ENCODE data around the gene EPHA6. TPM values are rescaled to one million over a fixed set of nuclear protein-coding genes. Genes with fewer than 3 reads are reported as not detected.
"Not testable (repeated sequence)": the region's sequence is repeated elsewhere in the genome, so short reads cannot be mapped to it uniquely, and the experiment has no call there.

The EPHA6 gene
- total RNA-seq, 1 donor from 2014 or later: 219 TPM

DNA sequence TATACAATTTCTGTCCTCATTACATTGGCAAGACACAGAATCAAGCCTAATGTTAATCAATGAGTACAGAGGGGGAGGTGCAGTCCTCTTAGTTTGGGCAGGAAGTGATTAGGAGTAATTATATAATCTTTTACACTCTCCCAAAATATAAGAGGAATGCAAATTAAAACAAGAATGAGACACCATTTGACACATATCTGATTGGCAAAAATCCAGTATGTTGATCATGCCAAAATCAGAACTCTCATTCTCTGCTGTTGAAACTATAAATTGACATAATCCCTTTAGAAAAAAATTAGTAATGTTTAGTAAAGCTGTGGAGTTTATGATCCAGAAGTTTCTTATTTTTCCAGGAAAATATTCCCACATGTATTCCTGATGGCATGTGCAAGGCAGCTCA, 373.4 kb downstream of the EPHA6 start:
- no peak for DNase-seq

DNA sequence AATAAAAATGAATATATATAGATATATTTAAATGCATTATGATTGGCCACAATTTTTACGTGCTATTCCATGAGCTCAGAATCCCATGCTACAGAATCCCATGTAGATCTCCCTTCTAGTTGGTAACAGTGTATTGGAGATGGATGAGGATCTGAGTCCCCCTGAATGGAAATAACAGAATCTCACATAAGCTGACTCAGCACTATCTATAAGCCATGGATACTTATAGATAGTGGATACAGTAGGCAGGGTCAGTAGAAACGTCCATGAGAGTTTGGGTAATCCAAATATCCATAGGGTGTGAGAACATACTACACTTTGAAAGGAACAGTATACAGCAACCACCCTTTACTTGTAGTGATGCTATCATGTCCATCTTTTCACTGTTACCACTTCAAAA, 375.4 kb downstream of the EPHA6 start:
- no peak for DNase-seq

DNA sequence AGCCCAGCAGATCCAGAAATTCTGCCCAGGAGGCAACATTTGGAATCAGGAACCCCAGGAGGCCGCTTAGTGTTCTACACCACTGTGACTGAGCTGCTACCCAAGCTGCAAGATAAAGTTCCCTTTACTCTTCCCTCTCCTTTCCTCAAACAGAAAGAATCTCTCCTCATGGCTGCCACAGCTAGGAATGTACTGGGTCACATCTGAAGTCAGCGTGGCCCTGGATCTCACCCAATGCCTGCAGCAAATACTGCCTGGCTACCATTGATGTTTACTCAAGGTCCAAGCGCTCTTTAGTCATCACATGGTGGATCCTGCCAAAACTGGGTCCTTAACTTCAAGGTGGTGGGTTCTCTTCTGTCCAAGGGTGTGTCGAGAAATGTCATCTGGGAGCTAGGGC, 382.7 kb downstream of the EPHA6 start:
- DNase-seq: no peak

DNA sequence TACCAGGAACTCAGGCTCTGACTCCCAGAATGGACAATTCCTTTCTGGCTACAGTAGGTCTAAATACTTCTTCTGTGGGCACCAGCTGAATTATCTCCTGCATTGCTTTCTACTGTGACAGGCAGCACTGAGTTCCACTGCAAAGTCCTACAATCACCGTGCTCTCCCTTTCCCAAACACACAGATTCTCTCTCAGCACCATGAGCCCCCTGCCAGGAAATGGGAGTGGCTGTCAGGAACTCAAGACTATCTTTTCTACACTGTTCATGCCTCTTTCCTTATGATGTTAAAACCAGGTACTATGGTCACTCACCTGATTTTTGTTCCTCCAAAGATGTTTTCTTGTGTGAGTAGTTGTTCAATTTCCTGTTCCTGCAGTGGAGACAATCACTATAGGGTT, 383.4 kb downstream of the EPHA6 start:
- DNase-seq: no peak

DNA sequence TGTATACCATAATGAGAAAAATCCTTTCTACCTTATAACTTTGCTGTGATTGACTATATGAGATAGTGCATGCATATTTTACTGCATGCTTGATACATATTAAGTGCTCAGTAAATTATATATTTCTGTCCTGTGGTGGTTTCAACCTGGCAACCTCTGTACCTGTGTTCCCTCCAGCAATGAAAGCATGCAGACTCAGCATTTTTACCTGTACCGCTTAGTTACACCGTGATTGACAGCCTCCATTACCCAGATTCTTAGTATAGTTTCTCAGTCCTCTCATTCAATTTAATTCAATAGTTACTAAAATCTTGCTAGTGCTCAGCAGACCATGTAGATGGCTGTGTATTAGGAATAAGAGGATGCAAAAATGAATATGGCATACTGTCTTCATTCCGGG, 386.0 kb downstream of the EPHA6 start:
- DNase-seq: no peak

DNA sequence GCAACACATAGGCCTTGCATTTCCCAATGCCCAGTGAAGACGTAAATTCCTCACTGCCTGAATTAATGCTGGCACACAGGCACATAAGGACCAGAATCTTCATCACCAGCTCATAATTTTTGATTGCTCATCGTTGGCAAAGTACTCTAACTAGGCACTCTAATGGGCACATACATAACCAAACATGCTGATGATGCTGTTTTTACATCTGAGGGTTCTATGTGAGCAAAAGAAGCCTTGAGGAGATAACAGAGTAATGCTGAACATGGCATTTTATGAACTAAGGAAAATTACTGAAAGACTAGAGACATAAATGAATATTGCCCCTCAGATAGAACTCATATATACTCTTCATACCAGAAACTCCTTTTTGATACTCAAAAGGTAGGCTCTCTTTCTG, 387.4 kb downstream of the EPHA6 start:
- DNase-seq: no peak

DNA sequence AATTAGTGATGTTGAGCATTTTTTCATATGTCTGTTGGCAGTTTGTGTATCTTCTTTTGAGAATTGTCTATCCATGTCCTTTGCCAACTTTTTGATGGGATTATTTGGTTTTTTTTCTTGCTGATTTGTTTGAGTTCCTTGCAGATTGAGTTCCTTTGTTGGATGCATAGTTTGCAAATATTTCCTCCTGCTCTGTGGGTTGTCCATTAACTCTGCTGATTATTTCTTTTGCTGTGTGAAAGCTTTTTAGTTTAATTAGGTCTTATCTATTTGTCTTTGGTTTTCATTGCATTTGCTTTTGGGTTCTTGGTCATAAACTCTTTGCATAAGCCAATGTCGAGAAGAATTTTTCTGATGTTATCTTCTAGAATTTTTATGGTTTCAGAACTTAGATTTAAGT, 414.6 kb downstream of the EPHA6 start:
- DNase-seq: no peak

DNA sequence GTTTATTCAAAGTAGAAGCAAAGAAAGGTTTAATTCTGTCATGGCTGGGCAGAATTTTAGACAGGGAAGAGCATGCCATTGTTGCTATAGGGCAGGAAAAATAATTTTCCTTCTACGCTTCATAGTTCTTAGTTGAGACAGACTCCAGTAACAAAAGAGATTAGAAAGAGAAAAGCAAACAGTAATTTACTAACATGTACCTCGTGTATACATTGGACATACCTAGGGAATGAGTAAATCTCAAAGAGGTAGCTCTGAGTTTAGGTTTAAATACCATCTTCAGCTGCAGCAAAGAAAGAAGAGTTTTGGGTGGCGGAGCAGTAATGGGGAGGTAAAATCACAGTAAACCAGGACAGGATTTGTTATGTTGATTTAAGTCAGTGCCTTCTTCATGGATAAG, 416.1 kb downstream of the EPHA6 start:
- DNase-seq: no peak

DNA sequence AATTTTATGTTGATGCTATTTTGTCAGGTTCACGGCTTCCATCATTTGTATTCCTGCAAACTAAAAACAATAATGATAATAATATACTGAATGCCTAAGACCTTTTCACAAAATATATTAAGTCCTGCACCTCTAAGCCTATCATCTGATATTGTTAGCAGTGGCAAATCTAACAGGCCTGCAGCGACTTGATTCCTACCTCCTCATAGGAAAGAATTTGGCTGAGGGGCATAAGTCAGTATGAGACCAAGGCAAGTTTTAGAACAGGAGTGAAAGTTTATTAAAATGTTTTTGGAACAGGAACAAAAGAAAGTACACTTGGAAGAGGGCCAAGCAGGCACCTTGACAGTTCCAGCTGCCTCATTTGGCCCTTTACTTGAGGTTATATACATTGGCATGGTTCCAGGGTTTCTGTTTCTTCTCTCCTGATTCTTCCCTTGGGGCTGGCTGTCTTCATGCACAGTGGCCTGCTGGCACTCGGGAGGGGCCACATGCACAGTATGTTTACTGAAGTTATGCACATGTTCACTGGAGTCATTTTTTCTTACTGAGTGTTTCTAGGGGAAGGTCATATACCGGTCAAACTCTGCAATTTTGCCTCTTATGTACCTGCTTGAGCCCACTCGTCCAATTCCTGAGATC, 418.1 kb downstream of the EPHA6 start:
- DNase-seq: no peak

DNA sequence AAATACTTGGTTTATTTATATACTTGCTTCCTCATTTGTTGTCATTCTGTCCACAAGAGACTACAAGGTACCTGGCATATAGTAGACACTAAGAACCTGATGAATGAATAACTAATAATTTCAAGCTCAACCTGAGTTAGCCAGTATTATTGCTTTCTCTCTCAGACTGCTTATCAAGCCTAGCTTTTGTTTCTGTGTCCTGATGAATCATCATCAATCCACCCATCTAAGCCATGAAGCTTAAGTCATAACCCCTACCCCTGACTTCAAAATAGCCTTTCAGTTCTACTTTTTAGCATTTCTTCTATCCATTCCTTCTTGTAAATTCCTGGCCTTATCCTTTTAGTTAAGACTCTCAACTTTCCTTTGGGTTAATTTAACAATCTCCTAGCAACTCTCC, 420.8 kb downstream of the EPHA6 start:
- no peak for DNase-seq

DNA sequence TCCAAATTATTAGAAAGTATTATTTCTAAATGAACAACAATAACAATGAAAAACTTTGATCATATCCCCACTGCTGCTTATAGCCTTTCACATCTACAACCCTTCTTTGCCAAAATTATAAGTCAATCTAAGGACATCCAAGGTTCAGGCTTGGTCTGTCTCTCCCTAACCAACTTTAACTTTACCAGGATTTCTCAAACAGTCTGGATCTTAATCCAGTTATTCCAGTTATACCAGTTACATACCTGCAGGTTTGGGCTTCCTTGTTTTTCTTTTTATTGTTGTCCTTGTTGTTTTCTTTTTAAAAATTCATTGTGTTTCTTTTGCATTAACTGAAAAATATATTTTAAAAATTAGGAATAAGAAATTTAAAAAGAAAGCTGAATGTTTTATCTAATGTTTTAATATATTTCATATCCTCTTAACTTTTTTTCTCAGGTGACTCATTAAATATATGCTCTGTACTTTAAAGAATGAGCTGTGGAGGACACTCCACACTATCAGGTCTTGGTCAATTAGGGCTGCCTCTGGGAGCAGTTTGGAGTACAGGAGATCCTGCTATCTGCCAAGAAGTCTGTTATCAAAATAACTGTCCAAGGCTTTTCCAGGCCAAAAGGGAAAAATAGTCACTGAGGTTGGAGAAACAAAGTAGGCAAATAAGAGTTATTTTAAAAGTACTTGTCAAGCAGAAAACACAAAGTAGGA, 421.4 kb downstream of the EPHA6 start:
- no peak for DNase-seq

DNA sequence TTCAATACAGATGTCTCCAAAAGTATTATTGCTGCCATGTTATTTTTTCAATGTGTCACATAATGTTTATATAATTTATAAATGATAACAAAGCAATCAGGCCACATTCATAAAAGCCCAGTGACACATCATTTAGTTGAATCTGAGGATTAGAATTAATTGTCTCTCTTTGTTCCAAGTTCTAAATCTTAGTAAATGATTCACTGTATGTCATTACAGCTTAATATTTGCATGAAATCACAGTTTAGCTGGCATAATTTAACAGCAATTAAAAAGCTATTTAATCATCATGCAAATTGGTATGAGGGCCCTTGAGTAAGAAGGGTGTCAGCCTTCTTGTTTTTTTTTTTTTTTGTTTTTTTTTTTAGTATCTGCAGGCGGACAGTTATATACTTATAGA, 427.0 kb downstream of the EPHA6 start:
- no peak for DNase-seq

DNA sequence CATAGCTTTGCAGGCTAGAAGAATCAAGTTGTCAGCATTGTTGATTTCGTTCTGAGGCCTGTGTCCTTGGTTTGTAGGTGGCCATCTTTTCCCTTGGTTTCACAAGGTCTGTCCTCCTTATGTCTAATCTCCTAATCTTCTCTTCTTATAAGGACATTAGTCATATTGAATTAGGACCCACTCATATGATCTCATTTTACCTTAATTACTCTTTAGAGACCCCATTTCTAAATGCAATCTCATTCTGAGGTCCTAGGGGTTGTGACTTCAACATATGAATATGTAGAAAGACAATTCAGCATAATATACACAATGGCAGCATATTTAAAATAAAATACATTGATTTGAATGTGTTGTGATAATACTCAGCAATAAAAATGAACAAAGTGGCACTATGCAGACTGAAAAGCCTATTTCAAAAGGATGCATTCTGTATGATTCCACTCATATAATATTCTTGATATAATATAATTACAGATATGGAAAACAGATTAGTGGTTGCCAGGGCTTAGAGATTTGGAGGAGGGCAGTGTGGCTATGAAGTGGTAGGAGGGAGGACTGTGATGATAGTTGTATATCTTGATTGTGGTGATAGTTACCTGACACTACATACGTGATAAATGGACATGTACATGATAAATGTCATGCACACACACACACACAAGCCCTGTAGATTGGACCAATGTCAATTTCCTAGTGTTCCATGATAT, 431.0 kb downstream of the EPHA6 start:
- DNase-seq: no peak

DNA sequence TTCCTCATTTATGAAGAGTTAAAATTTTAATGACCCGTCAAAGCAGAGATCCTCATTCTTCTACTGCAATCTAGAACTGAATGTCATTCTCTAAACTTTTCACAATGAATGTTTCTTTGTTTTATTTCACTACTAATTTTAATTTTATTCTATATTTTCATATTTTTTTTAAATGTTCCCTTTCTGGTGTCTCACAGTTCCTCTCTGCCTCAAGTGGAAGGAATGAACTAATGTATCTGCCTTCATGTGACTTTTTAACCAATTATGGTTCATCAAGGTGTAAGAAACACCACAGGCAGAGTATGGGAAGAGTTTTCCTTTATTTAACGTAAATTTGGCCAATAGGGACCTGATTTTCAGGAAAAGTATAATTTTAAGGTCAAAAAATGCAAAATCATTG, 441.7 kb downstream of the EPHA6 start:
- no peak for DNase-seq

DNA sequence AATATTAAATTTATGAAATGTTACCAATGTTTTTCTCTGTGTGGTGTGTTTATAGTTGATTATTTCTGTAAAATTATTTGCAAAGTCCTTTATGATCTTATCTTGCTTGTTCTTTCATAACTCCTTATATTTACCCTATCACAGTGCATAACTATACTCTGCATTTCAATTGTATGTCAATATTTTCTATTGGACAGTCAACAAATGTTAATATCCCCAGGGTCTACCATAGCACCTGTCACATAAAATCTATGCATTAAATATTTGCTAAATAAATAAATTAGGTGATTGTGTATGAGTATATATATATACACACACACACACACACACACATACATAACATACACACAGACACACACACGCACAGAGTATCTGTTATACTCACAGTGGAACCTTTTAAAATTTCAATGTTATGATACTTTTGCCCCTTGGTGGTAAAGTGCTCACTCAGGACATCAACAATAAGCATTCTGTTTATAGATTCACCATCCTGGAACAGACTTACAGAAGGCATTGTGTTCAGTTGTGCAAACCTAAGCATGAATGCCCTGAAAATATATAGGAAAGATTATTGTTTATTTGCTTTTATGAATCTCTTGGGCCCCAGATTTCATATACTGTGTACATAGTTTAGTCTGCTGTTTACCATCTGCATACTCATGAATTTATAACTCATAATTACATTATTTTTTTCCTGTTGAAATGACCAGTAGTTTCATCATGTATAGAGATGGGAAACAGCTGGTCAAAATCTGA, 443.7 kb downstream of the EPHA6 start:
- no peak for DNase-seq

DNA sequence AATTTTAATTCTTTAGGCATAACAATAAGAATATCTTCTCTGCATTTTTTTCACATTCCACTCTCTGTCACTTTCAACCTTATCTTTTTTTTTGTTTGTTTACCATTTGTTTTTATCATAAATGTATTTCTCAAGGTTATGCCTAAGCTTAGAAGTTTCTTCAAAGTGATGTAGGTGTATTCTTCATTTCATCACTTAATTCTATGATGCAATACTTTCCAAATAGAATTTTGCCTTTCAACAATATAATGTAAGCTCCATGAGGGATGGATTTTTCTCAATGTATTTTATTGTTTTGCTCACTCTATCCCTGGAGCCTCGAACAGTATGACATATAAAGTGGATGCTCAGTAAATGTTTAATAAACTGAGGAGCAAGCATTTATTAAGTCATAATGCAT, 444.9 kb downstream of the EPHA6 start:
- no peak for DNase-seq

DNA sequence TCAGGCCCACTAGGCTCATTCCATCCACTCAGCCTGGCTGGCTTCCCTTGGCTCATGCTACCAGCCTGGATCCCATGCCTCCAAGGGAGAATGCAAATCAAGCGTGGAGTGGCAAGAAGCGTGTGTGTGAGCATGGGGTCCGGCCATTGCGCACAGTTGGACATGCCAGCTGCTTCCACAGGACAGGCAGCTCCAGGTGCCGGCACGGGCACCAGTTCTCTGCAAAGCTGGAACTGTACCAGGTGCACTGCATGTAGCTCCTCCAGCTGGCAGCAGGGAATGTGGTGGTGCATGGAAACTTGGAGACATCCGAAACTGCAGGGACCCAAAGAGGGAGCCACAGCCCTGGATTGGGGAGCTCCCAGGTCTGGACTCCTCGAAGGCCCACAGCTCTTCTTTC, 449.8 kb downstream of the EPHA6 start:
- DNase-seq: no peak

DNA sequence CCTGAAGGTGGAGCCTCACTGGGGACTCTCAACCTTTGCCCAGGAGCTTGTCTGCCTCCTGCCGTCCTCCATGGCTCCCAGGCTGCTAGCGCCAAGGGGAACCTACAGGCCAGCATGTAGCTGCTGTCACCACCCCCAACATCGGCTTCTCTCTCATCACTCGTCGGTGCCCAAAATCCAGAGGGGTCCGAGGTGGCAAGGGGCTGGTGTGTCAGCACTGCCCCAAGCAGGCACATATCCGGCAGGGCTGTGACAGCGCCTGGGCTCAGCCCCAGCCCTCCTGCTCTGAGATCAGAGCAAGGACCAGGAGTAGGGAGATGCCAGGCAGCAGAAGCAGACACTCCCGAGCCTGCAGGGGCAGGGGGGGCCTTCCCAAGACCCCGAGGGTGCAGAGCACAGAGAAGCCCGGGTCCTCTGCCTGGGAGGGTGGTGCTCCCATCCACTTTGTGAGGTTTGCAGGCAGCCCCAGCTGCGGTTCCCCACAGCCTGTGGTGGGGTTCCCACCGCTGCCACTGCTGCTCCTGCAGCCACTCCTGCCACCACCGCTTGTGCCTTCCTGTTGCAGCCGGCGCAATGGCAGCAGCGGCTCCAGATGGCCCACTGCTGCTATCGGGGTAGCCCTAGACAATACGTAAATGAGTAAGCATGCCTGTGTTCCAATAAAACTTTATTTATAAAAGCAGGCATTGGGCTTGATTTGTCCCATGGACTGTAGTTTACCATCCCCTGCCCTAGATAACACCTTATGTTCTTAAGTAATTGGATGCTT, 451.0 kb downstream of the EPHA6 start:
- no peak for DNase-seq

DNA sequence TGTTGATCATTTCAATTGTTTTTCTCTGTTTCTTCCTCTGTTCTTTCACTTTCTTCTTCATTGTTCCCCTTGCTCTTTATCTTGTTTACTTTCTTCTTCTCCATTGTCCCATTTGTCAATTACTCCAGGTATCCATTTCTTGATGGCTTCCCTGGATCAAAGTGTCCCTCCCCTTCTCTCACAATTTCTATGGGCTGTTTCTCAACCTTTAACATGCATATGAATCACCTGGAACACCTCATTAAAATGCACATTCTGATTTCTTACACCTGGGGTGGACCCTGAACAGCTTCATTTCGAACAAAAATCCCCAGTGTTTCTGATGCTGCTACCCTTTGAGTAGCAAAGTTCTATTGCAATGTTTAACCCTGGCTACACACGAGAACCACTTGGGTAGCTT, 454.8 kb downstream of the EPHA6 start:
- DNase-seq: no peak

DNA sequence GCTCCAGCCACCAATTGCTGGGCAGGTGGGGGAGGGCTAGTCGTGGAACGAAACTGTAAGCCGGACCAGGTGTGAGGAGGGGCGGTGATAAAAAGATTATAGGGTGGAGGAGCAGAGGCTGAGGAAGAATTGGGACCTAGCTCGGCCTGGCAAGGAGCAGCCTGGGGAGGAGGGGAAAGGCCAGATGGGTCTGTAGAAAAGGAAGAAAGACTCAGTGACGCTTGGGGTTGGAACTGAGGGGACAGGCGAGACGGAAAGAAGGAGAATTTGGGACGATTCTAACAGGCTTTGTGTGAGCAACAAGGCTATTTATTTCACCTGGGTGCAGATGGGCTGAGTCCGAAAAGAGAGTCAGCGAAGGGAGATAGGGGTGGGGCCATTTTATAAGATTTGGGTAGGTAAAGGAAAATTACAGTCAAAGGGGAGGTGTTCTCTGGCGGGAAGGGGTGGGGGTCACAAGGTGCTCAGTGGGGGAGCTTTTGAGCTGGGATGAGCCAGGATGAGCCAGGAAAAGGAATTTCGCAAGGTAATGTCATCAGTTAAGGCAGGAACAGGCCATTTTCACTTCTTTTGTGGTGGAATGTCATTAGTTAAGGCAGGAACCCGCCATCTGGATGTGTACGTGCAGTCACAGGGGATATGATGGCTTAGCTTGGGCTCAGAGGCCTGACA, 462.6 kb downstream of the EPHA6 start:
- not testable (repeated sequence) for DNase-seq

DNA sequence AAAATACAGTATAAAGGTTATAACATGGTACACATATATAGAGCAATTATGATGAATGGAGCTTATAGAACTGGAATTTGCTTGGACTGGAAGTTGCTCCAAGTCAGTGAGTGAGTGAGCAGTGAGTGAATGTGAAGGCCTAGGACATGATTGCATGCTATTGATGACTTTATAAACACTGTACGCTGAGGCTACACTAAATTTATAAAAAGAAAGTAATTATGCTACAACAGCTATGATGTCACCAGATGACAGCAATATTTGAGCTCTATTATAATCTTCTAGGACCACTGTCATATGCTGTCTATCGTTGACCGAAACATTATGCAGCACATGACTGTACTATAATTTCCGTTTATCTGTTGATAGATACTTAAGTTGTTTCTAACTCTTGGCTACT, 463.3 kb downstream of the EPHA6 start:
- no peak for DNase-seq

DNA sequence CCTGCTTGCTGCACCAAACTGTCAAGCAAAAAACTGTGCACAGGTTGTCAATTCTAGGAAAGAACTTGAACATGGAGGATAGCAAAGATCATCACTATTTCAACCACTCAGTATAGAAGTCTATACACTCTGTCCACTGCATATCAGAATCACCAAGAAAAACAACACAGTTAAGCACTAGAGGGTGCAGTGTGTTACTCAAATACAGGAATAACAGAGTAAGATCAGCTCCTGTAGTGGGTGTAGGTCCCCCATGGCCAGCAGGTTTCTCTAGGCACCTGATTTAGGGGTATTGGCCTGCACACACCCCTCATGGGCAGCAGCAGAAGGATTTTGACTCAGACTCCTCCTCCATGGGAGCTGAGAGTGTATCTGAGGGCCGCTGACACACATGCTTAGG, 464.1 kb downstream of the EPHA6 start:
- no peak for DNase-seq

Data from occipital lobe (tissue), 2 donors.